NCI-H524 (cell line): ENCODE results near the gene CLIP2.
"Not testable (repeated sequence)": the region's sequence is repeated elsewhere in the genome, so short reads cannot be mapped to it uniquely, and the experiment has no call there.

ENCODE experiments used
- DNase-seq, 2 experiments: peaks; one replicate each; lab custom pipeline; 2025; lab: John Stamatoyannopoulos, UW

Gene CLIP2

DNA sequence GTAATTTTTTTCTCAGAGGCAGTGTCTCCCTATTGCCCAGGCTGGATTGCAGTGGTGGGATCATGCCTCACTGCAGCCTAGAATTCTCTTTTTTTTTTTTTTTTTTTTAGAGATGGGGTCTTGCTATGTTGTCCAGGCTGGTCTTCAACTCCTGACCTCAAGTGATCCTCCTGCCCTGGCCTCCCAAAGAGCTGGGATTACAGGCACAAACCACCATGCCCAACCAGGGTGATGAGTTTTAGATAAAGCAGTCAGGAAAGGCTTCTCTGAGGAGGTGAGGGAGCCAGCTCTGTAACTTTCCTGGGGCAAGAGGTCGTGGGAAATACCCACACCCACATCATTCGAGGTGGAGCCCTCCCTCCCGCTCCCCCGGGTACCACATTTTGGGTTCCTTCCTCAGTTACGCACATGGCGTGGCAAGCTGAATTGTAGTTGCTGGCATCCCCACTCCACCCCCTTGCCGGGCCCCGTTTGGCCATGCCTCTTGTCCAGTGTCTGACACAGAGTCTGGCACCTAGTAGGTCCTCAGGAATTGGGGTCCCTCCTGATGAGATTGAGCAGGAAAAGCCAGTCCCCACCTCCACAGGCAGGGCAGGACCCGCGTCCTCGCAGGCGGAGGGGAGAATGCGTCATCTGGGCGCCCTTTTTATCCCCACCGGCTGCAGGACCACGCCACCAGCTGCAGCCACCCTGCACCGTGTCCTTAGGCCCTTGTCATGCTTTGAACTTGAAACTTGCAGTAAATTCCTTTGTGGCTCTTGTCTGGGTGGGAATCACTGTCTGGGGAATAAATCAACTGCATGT, 43.4 kb downstream of the CLIP2 start:
- no peak for DNase-seq

DNA sequence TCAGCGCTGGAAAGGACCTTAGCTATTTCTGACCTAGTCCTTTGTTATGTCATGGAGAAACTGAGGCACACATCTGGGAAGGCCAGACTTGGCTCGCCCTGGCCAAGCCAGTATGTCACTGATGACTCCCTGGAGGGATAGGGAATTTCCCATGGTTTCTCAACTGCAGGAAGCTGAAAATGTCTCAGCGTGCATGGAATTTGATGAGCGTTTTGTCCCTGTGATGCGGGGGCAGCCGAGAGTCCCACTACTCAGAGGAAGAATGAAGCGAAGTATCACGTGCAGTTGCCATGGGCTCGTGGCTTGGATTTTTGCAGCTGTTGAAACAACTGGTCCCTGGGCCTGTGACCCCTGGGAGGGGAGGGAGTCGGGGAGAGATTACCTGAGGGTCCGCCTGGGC, 44.8 kb downstream of the CLIP2 start:
- no peak for DNase-seq

DNA sequence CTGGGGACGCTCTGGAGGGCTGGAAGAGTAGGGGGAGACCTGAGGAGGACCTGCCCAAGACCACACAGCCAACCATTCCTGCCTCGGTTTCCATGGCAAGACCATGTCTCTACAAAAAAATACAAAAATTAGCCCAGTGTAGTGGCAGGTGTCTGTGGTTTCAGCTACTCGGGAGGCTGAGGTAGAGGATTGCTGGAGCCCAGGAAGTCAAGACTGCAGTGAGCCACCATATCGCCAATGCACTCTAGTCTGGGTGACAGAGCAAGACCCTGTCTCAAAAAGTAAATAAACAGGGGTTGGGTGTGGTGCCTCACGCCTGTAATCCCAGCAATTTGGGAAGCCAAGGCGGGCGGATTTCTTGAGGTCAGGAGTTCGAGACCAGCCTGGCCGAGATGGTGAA, 48.7 kb downstream of the CLIP2 start:
- DNase-seq, result no peak

DNA sequence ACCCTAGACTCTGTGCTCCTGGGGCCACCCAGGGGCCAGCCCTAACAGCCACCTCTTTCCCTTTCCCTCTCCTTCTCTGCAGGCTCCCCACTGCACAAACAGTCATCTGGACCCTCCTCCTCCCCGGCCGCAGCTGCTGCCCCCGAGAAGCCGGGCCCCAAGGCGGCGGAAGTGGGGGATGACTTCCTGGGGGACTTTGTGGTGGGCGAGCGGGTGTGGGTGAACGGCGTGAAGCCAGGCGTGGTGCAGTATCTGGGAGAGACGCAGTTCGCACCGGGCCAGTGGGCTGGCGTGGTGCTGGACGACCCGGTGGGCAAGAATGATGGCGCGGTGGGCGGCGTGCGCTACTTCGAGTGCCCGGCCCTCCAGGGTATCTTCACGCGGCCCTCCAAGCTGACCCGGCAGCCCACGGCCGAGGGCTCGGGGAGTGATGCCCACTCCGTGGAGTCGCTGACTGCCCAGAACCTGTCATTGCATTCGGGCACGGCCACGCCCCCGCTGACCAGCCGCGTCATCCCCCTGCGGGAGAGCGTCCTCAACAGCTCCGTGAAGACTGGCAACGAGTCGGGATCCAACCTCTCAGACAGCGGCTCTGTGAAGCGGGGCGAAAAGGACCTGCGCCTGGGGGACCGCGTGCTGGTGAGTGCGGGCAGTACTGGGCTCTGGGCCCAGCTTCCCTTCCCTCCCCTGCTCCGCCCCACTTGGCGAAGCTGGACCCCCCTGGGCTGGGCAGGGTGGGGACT, 49.3 kb downstream of the CLIP2 start:
- no peak for DNase-seq

DNA sequence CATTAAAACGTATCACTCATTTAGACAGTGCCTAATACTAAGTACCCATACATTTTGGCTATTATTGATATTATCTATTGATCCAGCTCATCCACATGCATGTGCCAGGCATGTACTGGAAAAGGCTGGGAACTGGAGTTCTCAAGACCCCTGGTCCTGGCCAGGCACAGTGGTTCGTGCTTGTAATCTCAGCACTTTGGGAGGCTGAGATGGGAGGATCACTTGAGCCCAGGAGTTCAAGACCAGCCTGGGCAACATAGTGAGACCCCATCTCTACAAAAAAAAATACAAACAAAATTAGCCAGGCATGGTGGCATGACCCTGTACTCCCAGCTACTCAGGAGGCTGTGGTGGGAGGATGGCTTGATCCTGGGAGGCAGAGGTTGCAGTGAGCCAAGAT, 50.4 kb downstream of the CLIP2 start:
- not testable (repeated sequence) for DNase-seq

DNA sequence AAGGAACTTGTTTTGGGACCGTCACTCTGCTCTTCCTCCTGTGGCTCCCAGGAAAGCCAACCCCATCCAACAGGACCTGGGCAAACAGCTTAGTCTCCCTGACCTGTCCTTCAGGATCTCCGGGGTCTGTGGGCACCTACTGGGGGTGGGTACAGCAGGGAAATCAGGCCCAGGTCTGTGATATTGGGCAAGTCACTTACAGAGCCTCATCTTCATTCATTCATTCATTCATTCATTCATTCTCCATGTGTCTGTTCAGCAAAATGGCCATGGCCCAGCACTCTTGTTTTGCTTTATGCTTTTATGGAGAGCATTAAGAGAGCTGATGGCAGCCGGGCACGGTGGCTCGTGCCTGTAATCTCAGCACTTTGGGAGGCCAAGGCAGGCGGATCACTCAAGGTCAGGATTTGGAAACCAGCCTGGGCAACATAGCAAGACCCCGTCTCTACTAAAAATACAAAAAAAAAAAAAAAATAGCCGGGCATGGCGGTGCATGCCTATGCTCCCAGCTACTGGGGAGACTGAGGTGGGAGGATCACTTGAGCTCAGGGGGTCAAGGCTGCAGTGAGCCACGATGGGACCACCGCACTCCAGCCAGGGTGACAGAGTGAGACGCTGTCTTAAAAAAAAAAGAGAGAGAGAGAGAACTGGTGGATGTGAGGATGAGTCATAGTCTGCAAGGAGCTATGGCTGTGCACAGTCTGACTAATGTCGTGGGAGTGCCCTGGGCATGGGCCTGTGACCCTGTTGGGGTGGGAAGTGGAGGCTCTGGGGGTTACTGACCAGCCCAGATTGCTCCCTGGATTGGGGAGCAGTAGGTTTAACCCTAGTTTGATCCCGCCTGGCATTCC, 54.3 kb downstream of the CLIP2 start:
- DNase-seq, result no peak

DNA sequence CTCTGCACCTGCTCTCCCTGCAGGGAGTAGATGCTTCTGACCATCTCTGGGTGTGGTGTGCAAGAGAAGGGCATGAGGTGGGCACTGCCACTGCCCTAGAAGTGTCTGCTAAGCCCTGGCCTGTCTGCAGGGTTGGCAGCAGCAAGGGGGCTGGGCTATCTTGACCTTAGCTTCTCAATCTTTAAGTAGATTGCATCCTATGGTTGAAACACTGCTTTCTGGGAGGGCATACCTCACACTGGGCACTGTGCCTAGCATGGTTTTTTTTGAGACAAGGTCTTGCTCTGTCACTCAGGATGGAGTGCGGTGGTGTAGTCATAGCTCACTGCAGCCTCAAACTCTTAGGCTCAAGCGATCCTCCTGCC, 54.9 kb downstream of the CLIP2 start:
- DNase-seq, result no peak

DNA sequence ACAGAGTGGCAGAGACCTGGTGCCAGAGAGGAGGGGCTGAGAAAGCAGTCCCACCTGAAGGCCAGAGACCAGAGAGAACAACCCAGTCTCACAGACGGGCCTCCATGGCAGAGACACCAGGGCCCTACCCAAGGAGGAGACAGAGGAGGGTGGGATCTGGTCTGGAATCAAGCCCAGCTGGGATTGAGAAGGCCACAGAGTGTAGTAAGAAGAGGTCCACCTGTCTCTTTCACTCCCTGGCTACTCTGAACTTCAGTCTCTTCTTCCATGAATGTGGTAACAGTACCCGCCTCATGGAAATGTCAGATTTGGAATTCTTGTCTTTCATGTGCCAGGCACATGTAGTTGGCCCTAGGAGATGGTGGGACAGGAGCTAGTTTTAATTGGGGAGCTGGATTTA, 55.6 kb downstream of the CLIP2 start:
- no peak for DNase-seq

DNA sequence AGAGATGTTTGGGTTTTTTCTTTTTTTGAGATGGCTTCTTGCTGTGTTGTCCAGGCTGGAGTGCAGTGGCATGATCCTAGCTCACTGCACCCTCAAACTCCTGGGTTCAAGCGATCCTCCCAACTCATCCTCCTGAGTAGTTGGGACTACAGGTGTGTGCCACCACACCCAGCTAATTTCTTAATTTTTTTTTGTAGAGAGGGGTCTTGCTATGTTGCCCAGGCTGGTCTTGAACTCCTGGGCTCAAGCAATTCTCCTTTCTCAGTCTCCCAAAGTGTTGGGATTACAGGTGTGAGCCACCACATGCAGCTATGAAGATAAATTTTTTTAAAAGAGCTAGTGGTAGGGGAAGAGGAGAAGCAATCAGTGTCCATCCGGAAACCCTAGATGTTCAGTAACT, 56.8 kb downstream of the CLIP2 start:
- no peak for DNase-seq

DNA sequence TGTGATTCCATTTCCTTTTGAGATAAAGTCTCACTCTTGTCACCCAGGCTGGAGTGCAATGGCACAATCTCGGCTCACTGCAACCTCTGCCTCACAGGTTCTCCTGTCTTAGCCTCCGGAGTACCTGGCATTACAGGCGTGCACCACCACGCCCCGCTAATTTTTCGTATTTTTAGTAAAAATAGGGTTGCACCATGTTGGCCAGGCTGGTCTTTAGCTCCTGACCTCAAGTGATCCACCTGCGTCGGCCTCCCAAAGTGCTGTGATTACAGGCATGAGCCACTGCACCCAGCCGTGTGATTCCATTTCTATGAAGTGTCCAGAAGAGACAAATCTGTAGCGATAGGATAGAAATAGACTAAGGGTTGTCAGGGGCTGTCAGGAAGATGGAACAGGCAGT, 60.4 kb downstream of the CLIP2 start:
- no peak for DNase-seq

DNA sequence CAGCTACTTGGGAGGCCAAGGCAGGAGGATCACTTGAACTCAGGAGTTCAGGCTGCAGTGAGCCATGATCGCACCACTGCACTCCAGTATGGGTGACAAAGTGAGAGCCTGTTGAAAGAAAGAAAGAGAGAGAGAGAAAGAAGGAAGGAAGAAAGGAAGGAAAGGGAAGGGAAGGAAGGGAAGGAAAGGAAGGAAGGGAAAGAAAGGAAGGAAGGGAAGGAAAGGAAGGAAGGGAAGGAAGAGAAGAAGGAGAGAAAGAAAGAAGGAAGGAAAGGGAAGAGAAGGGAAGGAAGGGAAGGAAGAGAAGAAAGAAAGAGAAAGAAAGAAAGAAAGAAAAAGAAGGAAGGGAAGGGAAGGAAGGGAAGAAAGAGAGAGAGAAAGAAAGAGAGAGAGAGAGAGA, 61.5 kb downstream of the CLIP2 start:
- no peak for DNase-seq

DNA sequence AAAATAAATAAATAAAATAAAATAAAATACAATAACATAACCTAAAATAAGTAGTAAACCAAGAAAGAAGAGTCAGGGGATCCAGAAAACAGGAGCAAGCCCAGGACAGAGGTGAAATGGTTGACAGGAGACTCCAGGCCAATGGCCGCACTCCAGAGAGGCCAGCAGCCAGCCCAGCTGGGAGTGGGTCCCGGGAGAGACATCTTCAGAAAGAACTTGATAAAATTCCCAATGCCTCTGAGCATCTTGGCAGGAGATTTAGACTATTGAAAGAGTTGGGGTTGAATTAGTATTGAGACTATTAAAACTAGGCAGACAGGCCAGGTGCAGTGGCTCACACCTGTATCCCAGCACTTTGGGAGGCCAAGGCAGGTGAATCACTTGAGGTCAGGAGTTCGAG, 62.6 kb downstream of the CLIP2 start:
- DNase-seq, result no peak

DNA sequence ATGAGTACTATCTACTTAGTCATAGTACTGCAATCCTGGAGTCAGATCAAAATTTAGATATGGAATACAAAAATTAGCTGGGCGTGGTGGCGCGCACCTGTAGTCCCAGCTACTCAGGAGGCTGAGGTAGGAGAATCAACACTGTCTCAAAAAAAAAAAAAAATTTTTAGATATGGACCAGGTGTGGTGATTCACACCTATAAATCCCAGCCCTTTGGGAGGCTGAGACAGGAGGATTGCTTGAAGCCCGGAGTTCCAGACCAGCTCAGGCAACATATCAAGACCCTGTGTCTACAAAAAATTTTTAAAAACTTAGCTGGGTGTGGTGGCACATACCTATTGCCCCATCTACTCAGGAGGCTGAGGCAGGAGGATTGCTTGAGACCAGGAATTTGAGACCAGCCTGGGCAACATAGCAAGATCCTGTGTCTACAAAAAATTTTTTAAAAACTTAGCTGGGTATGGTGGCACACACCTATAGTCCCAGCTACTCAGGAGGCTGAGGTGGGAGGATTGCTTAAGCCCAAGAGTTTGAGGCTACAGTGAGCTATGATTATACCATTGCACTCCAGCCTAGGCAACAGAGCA, 63.4 kb downstream of the CLIP2 start:
- not testable (repeated sequence) for DNase-seq

DNA sequence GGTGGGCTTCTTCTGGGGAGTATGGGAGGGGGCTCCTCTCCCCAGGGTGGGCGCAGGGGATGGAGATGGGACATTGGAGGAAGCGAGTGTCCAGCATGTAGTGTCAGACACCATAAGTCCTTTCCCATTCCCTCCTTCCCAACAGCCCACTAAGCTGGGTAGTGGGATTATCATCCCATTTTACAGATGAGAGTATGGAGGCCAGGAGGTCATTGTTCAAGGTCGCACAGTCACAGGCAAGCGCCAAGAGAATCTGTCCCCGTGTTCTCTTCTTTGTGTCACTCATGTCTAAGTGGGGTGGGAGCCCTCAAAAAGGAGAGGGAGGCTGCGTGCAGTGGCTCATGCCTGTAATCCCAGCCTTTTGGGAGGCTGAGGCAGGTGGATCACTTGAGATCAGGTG, 64.8 kb downstream of the CLIP2 start:
- DNase-seq, result no peak

DNA sequence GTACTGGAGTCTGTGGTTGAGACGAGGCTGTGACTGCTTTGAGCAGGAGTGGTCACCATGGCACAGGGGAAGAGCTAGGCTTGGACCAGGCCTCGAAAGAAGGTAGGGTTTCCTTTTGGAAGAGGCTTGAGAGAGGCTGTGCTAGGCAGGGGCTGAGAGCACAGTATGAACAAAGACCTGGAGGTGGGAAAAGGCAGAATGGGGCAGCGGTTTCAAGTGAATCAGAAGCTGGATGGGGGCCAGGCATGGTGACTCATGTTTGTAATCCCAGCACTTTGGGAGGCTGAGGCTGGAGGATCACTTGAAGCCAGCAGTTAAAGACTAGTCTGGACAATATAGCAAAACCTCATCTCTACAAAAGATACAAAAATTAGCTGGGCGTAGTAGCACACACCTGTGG, 65.9 kb downstream of the CLIP2 start:
- no peak for DNase-seq

DNA sequence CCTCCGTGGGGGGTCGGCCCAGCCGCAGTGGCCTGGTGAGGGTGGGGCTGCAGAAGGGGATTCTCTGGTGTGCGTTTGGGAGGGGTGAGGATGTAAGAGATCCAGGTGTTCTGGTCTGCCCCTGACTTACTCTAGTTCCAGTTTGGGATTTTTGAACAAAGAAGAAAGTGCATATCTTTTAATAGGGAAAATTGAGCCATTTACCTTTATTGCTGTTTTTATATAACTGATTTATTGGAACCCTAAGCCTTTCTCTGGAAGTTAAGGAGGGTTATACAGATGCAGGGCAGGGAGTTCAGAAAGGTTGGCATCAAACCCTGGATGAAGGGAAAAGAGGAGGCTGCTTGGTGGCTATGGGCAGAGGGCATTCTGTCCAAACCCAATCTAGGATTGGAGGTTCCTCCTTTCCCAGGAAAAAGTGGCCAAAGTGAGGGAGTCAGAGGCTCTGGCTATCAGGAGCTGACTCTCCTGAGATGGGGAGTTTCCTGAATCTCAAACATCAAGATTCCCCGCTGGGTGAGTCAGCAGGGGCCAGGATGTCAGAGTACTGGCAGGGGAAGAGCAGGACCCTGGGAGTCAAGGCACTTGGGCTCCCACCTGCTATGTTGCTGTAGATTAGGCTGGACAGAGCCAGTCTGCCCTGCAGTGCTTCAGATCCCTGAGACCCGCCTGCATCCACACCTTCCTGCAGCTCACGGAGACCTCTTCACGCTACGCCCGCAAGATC, 67.5 kb downstream of the CLIP2 start:
- no peak for DNase-seq

DNA sequence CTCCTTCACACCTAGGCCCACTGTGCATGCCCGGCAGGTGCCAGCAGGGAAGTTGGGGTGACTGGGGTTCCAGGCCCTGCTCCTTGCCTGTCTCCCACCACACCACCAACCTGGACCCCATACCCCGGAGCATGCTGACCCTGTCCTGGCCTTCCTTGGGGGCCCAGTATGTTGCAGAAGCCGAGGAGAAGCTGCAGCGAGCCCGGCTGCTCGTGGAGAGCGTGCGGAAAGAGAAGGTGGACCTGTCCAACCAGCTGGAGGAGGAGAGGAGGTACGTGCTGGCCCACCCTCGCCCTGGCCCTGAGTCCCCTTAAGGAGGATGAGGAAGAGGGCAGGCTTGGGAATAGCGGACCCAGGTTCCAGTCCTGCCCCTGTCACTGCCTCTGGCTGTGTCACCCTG, 70.8 kb downstream of the CLIP2 start:
- DNase-seq, result no peak

DNA sequence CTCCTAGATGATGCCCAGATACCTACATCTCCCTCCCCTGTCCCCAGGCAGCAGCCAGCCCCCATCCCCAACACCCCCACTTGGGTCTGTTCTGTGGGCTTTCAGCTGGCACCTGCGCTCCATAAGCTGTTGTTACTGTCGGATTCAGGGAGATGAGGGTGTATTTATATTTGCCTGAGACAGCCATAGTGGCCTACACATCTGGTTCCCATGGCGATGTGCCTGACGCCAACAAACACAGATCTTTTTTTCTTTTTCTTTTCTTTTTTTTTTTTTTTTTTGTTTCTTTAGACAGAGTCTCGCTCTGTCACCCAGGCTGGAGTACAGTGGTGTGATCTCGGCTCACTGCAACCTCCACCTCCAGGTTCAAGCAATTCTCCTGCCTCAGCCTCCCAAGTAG, 73.1 kb downstream of the CLIP2 start:
- no peak for DNase-seq

DNA sequence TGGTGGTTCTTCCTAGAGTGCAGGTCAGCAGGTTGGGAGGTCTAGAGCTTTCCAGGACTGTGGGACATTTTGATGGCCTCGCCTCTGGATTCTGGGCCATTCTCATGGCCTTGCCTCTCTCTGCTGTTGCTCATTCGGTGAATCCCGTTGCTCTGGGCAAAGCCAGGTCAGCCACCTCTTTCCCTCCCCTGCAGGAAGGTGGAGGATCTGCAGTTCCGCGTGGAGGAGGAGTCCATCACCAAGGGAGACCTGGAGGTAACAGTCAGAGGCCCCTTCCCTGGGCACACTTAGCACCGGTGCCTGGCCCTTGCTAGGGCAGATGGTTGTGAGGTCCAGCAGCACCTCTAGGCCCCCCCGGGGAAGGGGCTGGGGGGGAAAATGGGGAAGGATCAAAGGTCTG, 74.9 kb downstream of the CLIP2 start:
- DNase-seq, result no peak

DNA sequence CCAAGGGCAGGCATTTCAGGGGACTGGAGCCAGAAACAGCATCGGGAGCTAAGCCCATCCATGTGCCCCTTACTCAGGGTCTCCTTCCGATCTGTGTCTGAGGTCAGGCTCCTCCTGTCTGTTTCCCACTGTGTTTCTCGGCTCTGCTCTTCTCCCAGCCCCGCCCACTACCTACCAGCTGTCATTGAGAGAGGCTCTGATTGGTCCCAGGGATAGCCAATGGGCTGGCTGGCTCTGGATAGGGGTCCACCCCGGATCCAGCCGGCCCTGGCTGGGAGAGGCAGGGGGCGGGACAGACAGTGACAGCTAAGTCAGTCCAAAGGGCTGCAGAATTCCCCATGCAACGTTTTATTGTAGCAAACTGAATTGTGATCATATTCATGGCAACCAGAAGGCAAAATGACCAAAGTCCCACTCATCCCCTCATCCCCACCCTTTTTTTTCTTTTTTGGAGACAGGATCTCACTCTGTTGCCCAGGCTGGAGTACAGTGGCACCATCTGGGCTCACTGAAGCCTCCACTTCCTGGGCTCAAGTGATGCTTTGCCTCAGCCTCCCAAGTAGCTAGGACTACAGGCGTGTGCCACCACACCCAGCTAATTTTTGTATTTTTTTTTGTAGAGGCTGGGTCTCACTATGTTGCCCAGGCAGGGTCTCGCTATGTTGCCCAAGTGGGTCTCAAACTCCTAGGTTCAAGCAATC, 76.3 kb downstream of the CLIP2 start:
- peak; percentile 64 to 85 for DNase-seq
